ENCODE results near the gene SOAT1.
"Not testable (repeated sequence)": the region's sequence is repeated elsewhere in the genome, so short reads cannot be mapped to it uniquely, and the experiment has no call there.

Gene SOAT1

DNA sequence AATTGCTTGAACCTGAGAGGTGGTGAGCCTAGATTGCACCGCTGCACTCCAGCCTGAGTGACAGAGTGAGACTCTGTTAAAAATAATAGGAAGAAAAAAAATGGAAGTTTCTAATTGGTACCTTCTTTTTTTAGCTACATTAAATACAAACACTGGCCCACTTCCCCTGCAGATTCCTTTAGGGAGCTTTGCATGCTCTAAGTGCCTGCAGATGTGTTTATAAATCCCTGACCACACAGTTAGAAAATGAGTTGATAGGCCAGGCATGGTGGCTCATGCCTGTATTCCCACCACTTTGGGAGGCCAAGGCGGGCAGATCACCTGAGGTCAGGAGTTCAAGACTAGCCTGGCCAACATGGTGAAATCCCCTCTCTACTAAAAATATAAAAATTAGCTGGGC lies 68.0 kb downstream of the SOAT1 start:
- not testable (repeated sequence) for H3K36me3 ChIP-seq (ENCODE audit: control insufficient read depth, insufficient read depth, low read length); H3K4me2 ChIP-seq (ENCODE audit: low read length); H3K27me3 ChIP-seq (ENCODE audit: insufficient read depth, low read length, poor library complexity); H3K79me1 ChIP-seq (ENCODE audit: low read length); H3K4me1 ChIP-seq (ENCODE audit: control insufficient read depth, low read depth, low read length); DNase-seq; H3K4me3 ChIP-seq (ENCODE audit: low read length); H3K18ac ChIP-seq (ENCODE audit: low read length); H3K27ac ChIP-seq (ENCODE audit: low read depth, low read length); H2BK5ac ChIP-seq (ENCODE audit: low read length); H3K23ac ChIP-seq (ENCODE audit: low read length); H3K79me2 ChIP-seq (ENCODE audit: control insufficient read depth, insufficient read depth, low read length); H2BK120ac ChIP-seq (ENCODE audit: low read depth, low read length); H4K5ac ChIP-seq (ENCODE audit: low read length); H3K4ac ChIP-seq (ENCODE audit: low read depth, low read length); H2AK5ac ChIP-seq (ENCODE audit: low read length); H3K56ac ChIP-seq (ENCODE audit: low read length); H2BK15ac ChIP-seq (replicated peaks; ENCODE audit: low read depth); H4K8ac ChIP-seq (ENCODE audit: low read depth, low read length); H3K9ac ChIP-seq (ENCODE audit: low read length)
- no CpG with 5 or more reads among the region's 2 CpGs for WGBS (ENCODE audit: extremely low coverage, insufficient coverage, low lambda C conversion rate)

DNA sequence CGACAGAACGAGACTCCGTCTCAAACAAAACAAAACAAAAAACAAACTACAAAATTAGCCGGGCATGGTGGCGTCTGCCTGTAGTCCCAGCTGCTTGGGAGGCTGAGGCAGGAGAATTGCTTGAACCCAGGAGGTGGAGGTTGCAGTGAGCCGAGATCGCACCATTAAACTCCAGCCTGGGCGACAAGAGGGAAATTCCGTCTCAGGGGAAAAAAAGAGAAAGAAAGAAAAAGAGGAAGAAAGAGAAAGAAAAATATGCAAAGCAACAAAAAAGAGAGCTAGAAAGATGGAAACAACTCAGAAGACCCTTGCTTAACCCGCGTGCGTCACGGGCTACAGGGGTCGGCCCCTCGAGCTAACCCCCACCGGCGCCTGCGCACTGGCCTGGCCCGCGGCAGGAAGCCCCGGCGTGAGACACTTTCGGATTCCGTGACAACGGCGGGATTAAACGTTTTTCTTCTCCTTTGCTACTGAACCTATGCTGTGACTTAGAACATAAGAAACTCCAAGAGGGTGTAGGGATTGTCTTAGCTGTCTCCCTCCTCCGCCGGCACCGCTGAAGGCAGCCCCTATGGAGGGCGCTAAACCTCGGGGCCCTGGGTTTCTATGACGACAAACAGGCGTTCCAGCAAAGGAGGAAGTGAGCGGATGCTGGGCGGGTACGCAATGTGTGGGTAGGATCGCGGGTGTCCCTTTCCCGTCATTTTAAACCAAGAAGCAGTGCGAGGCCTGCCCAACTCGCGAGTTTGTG lies 71.9 kb downstream of the SOAT1 start, which contains the start of gene AXDND1:
AXDND1 (plus strand) TSS at position 630 of the 751 bp plus-strand sequence. CDS start 539 bp downstream, outside the sequence.
- Histone ChIP-seq H2AK5ac (ENCODE audit: low read length) (no peak within 1 kb of the TSS), H3K36me3 (ENCODE audit: control insufficient read depth, insufficient read depth, low read length) (no peaks in the 10 kb centered on the region), H3K23ac (ENCODE audit: low read length) (no peak within 1 kb of the TSS), H4K8ac (ENCODE audit: low read depth, low read length) (no peak within 1 kb of the TSS), H3K9ac (ENCODE audit: low read length) (peak within 1 kb of the TSS; percentile 74), H3K18ac (ENCODE audit: low read length) (no peak within 1 kb of the TSS), H3K4ac (ENCODE audit: low read depth, low read length) (peak within 1 kb of the TSS; percentile 88), H3K27ac (ENCODE audit: low read depth, low read length) (peak within 1 kb of the TSS; percentile 53), H2BK120ac (ENCODE audit: low read depth, low read length) (peak within 1 kb of the TSS; percentile 35), H3K4me1 (ENCODE audit: control insufficient read depth, low read depth, low read length) (no peaks in the 10 kb centered on the region), H3K27me3 (ENCODE audit: insufficient read depth, low read length, poor library complexity) (no peaks in the 10 kb centered on the region), H3K79me2 (ENCODE audit: control insufficient read depth, insufficient read depth, low read length) (no peaks in the 10 kb centered on the region), H3K4me2 (ENCODE audit: low read length) (peak within 1 kb of the TSS; percentile 70), H2BK15ac (replicated peaks; ENCODE audit: low read depth) (no peak within 1 kb of the TSS), H3K79me1 (ENCODE audit: low read length) (no peaks in the 10 kb centered on the region), H2BK5ac (ENCODE audit: low read length) (no peak within 1 kb of the TSS), H4K5ac (ENCODE audit: low read length) (no peak within 1 kb of the TSS), H3K4me3 (ENCODE audit: low read length) (peak within 1 kb of the TSS; percentile 93), H3K56ac (ENCODE audit: low read length) (peak within 1 kb of the TSS; percentile 86)
- WGBS (ENCODE audit: extremely low coverage, insufficient coverage, low lambda C conversion rate), result no CpG with 5 or more reads among the region's 43 CpGs
- peak; percentile 89 for DNase-seq

- no peaks in the 10 kb centered on the region for H3K79me1 ChIP-seq (ENCODE audit: low read length)
- H2BK15ac ChIP-seq (replicated peaks; ENCODE audit: low read depth), result no peak overlapping the region
- no peak overlapping the region for H2BK5ac ChIP-seq (ENCODE audit: low read length)
- H3K27me3 ChIP-seq (ENCODE audit: insufficient read depth, low read length, poor library complexity), result no peaks in the 10 kb centered on the region
- H3K4me2 ChIP-seq (ENCODE audit: low read length), result peak overlapping the region; percentile 70
- no peaks in the 10 kb centered on the region for H3K79me2 ChIP-seq (ENCODE audit: control insufficient read depth, insufficient read depth, low read length)
- no CpG with 5 or more reads among the region's 28 CpGs for WGBS (ENCODE audit: extremely low coverage, insufficient coverage, low lambda C conversion rate)
- no peak overlapping the region for H2BK120ac ChIP-seq (ENCODE audit: low read depth, low read length)
- H3K56ac ChIP-seq (ENCODE audit: low read length), result peak overlapping the region; percentile 86
- H3K36me3 ChIP-seq (ENCODE audit: control insufficient read depth, insufficient read depth, low read length), result no peaks in the 10 kb centered on the region
- H4K8ac ChIP-seq (ENCODE audit: low read depth, low read length), result no peak overlapping the region
- peak overlapping the region; percentile 93 for H3K4me3 ChIP-seq (ENCODE audit: low read length)
- no peak overlapping the region for H2AK5ac ChIP-seq (ENCODE audit: low read length)
- no peak overlapping the region for H3K23ac ChIP-seq (ENCODE audit: low read length)
- no peak overlapping the region for H4K5ac ChIP-seq (ENCODE audit: low read length)
- no peaks in the 10 kb centered on the region for H3K4me1 ChIP-seq (ENCODE audit: control insufficient read depth, low read depth, low read length)
- H3K4ac ChIP-seq (ENCODE audit: low read depth, low read length), result no peak overlapping the region
- H3K9ac ChIP-seq (ENCODE audit: low read length), result peak overlapping the region; percentile 74
- H3K18ac ChIP-seq (ENCODE audit: low read length), result no peak overlapping the region
- no peak for DNase-seq
- H3K27ac ChIP-seq (ENCODE audit: low read depth, low read length), result no peak overlapping the region
Measured at GRCh38 chr1:179366093-179366800, 72.7 kb downstream of the SOAT1 start.

GRCh38 chr1:179369751-179370341 lies 76.2 kb downstream of the SOAT1 start:
- Histone ChIP-seq H3K4me2 (ENCODE audit: low read length) (no peak overlapping the region), H3K27ac (ENCODE audit: low read depth, low read length) (no peak overlapping the region), H3K23ac (ENCODE audit: low read length) (no peak overlapping the region), H2BK120ac (ENCODE audit: low read depth, low read length) (no peak overlapping the region), H4K8ac (ENCODE audit: low read depth, low read length) (no peak overlapping the region), H3K18ac (ENCODE audit: low read length) (no peak overlapping the region), H3K36me3 (ENCODE audit: control insufficient read depth, insufficient read depth, low read length) (no peaks in the 10 kb centered on the region), H2AK5ac (ENCODE audit: low read length) (no peak overlapping the region), H3K4me1 (ENCODE audit: control insufficient read depth, low read depth, low read length) (no peaks in the 10 kb centered on the region), H3K27me3 (ENCODE audit: insufficient read depth, low read length, poor library complexity) (no peaks in the 10 kb centered on the region), H3K9ac (ENCODE audit: low read length) (no peak overlapping the region), H3K79me2 (ENCODE audit: control insufficient read depth, insufficient read depth, low read length) (no peaks in the 10 kb centered on the region), H3K4me3 (ENCODE audit: low read length) (no peak overlapping the region), H2BK15ac (replicated peaks; ENCODE audit: low read depth) (no peak overlapping the region), H2BK5ac (ENCODE audit: low read length) (no peak overlapping the region), H3K4ac (ENCODE audit: low read depth, low read length) (no peak overlapping the region), H4K5ac (ENCODE audit: low read length) (no peak overlapping the region), H3K79me1 (ENCODE audit: low read length) (no peaks in the 10 kb centered on the region), H3K56ac (ENCODE audit: low read length) (no peak overlapping the region)
- peak; percentile 69 for DNase-seq
- no CpG with 5 or more reads among the region's 4 CpGs for WGBS (ENCODE audit: extremely low coverage, insufficient coverage, low lambda C conversion rate)

DNA sequence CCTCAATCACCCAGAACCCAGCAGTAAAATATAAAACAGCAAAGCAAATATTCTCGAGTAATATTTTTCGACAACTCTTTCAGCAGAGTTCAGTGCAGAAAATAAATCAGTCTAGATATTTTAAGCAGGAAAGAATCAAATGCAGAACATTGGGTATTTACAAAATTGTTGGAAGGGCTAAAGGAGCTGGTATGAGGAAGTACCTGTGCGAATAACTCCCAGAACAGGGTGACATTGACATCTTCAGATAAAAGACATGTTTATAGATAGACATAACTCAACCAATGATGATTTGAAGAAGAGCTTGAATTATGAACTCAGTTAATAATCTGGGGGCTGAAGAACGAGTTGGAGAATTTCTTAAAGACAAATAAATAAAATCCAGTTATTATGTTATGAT lies 78.6 kb downstream of the SOAT1 start:
- no peak overlapping the region for H3K23ac ChIP-seq (ENCODE audit: low read length)
- H4K5ac ChIP-seq (ENCODE audit: low read length), result no peak overlapping the region
- H3K36me3 ChIP-seq (ENCODE audit: control insufficient read depth, insufficient read depth, low read length), result no peaks in the 10 kb centered on the region
- H2BK15ac ChIP-seq (replicated peaks; ENCODE audit: low read depth), result no peak overlapping the region
- no peak overlapping the region for H3K4me3 ChIP-seq (ENCODE audit: low read length)
- no peaks in the 10 kb centered on the region for H3K79me1 ChIP-seq (ENCODE audit: low read length)
- no CpG with 5 or more reads among the region's 4 CpGs for WGBS (ENCODE audit: extremely low coverage, insufficient coverage, low lambda C conversion rate)
- no peaks in the 10 kb centered on the region for H3K79me2 ChIP-seq (ENCODE audit: control insufficient read depth, insufficient read depth, low read length)
- H4K8ac ChIP-seq (ENCODE audit: low read depth, low read length), result no peak overlapping the region
- no peak overlapping the region for H3K27ac ChIP-seq (ENCODE audit: low read depth, low read length)
- no peak overlapping the region for H3K56ac ChIP-seq (ENCODE audit: low read length)
- H3K9ac ChIP-seq (ENCODE audit: low read length), result no peak overlapping the region
- H3K27me3 ChIP-seq (ENCODE audit: insufficient read depth, low read length, poor library complexity), result no peaks in the 10 kb centered on the region
- H2BK5ac ChIP-seq (ENCODE audit: low read length), result no peak overlapping the region
- no peak overlapping the region for H2BK120ac ChIP-seq (ENCODE audit: low read depth, low read length)
- H2AK5ac ChIP-seq (ENCODE audit: low read length), result no peak overlapping the region
- no peak overlapping the region for H3K4ac ChIP-seq (ENCODE audit: low read depth, low read length)
- H3K18ac ChIP-seq (ENCODE audit: low read length), result no peak overlapping the region
- no peak for DNase-seq
- no peaks in the 10 kb centered on the region for H3K4me1 ChIP-seq (ENCODE audit: control insufficient read depth, low read depth, low read length)
- no peak overlapping the region for H3K4me2 ChIP-seq (ENCODE audit: low read length)
